IMR-90 (cell line): ENCODE results near the gene ITPR3. TPM values are rescaled to one million over a fixed set of nuclear protein-coding genes. Genes with fewer than 3 reads are reported as not detected.

Experiments
- ATAC-seq: fragments of 200-7000 bp; cut with Tn5 transposase; 2 replicates; pipeline ENCODE4 v1.9.1; 2020; ENCODE audit warnings: low read depth, mild to moderate bottlenecking, moderate library complexity
- BruUV-seq: library from RNA; stranded (reverse); fragments of 400-500 nt; replicated peaks from 2 replicates; lab custom pipeline; 2021; lab: Mats Ljungman, UMichigan
- CTCF ChIA-PET: fragments of 300-600 bp; formaldehyde crosslinking; extraction: SDS; loops from one replicate; lab custom pipeline; 2021; ENCODE audit warnings: antibody characterized with exemption; lab: Yijun Ruan, JAX
- POLR2A ChIA-PET: fragments of 300-600 bp; sonication (Branson Sonifier 250); formaldehyde crosslinking; loops from one replicate; lab custom pipeline; 2022; ENCODE audit warnings: antibody characterized with exemption; ENCODE audit not compliant: unreplicated experiment; lab: Charles Lee
- DNase-seq: peaks from one replicate; pipeline ENCODE4 v3.0.0; 2013
- H2AFZ ChIP-seq: replicated peaks from 2 replicates; pipeline ENCODE3; 2013; ENCODE audit warnings: low read length, mild to moderate bottlenecking; ENCODE audit not compliant: poor library complexity
- H2AK5ac ChIP-seq: 2 replicates; pipeline ENCODE4 v1.6.1; 2013; ENCODE audit warnings: low read depth, low read length, inconsistent platforms
- H2AK9ac ChIP-seq: replicated peaks from 2 replicates; pipeline ENCODE3; 2013; ENCODE audit warnings: mild to moderate bottlenecking, low read depth, low read length, moderate library complexity; ENCODE audit not compliant: poor library complexity
- H2BK120ac ChIP-seq: 2 replicates; pipeline ENCODE4 v1.6.1; 2013; ENCODE audit warnings: low read depth, low read length, inconsistent platforms
- H2BK15ac ChIP-seq: 3 replicates; pipeline ENCODE4 v1.6.1; 2013; ENCODE audit warnings: low read depth, low read length, inconsistent platforms
- H2BK20ac ChIP-seq: 2 replicates; pipeline ENCODE4 v1.6.1; 2013; ENCODE audit warnings: low read depth, mild to moderate bottlenecking, inconsistent platforms, low read length, moderate library complexity
- H2BK5ac ChIP-seq: 2 replicates; pipeline ENCODE4 v1.6.1; 2013; ENCODE audit warnings: mild to moderate bottlenecking, low read depth, low read length, inconsistent platforms; ENCODE audit not compliant: poor library complexity, severe bottlenecking
- H3K14ac ChIP-seq: replicated peaks from 2 replicates; pipeline ENCODE4 v1.6.1; 2013; ENCODE audit warnings: low read depth, low read length, inconsistent platforms
- H3K18ac ChIP-seq: 2 replicates; pipeline ENCODE4 v1.6.1; 2013; ENCODE audit warnings: low read depth, low read length, control low read depth
- H3K23ac ChIP-seq: 2 replicates; pipeline ENCODE4 v1.6.1; 2013; ENCODE audit warnings: low read depth, low read length, inconsistent platforms
- H3K27ac ChIP-seq: 2 replicates; pipeline ENCODE4 v1.5.1; 2013; ENCODE audit warnings: mild to moderate bottlenecking, control low read depth, low read length; ENCODE audit not compliant: insufficient read depth
- H3K27me3 ChIP-seq: 2 replicates; pipeline ENCODE4 v1.6.1; 2013; ENCODE audit warnings: low read length; ENCODE audit not compliant: control insufficient read depth, insufficient read depth
- H3K36me3 ChIP-seq: 2 replicates; pipeline ENCODE4 v1.6.1; 2013; ENCODE audit warnings: low read length, mixed read lengths; ENCODE audit not compliant: control insufficient read depth, insufficient read depth
- H3K4ac ChIP-seq: 2 replicates; pipeline ENCODE4 v1.6.1; 2013; ENCODE audit warnings: low read depth, low read length, inconsistent platforms
- H3K4me1 ChIP-seq: 2 replicates; pipeline ENCODE4 v1.6.1; 2013; ENCODE audit warnings: low read length, mixed read lengths; ENCODE audit not compliant: control insufficient read depth, insufficient read depth
- H3K4me2 ChIP-seq: 2 replicates; pipeline ENCODE4 v1.6.1; 2013; ENCODE audit warnings: low read depth, mild to moderate bottlenecking, control low read depth, low read length, moderate library complexity
- H3K4me3 ChIP-seq: 2 replicates; pipeline ENCODE4 v1.5.1; 2013; ENCODE audit warnings: low read depth, mild to moderate bottlenecking, control low read depth, low read length, moderate library complexity; ENCODE audit not compliant: insufficient read depth
- H3K56ac ChIP-seq: 2 replicates; pipeline ENCODE4 v1.6.1; 2013; ENCODE audit warnings: low read length, inconsistent platforms; ENCODE audit not compliant: insufficient read depth; ENCODE audit errors: extremely low read depth
- H3K79me1 ChIP-seq, 2 experiments: 2 replicates each; pipeline ENCODE4 v1.6.1; 2013; ENCODE audit warnings: low read length in 2 of 2, inconsistent platforms in 1 of 2, low read depth in 1 of 2
- H3K9ac ChIP-seq: 2 replicates; pipeline ENCODE4 v1.6.1; 2013; ENCODE audit warnings: low read depth, low read length, control low read depth
- H3K9me1 ChIP-seq: 2 replicates; pipeline ENCODE4 v1.6.1; 2013; ENCODE audit warnings: low read length, inconsistent platforms; ENCODE audit not compliant: insufficient read depth
- H3K9me3 ChIP-seq: 2 replicates; pipeline ENCODE4 v1.6.1; 2013; ENCODE audit warnings: low read length; ENCODE audit not compliant: control insufficient read depth, insufficient read depth
- H4K20me1 ChIP-seq: 2 replicates; pipeline ENCODE4 v1.6.1; 2013; ENCODE audit warnings: low read length, inconsistent platforms; ENCODE audit not compliant: insufficient read depth
- H4K5ac ChIP-seq: 2 replicates; pipeline ENCODE4 v1.6.1; 2013; ENCODE audit warnings: mild to moderate bottlenecking, low read depth, low read length, control low read depth
- H4K8ac ChIP-seq, 2 experiments: 2 replicates each; pipeline ENCODE4 v1.6.1; 2013; ENCODE audit warnings: low read depth in 2 of 2, low read length in 2 of 2, control low read depth in 1 of 2, inconsistent platforms in 1 of 2
- H4K91ac ChIP-seq: 2 replicates; pipeline ENCODE4 v1.6.1; 2013; ENCODE audit warnings: low read depth, low read length, inconsistent platforms; ENCODE audit not compliant: insufficient read depth
- BHLHE40 ChIP-seq: fragments of 150-350 bp; IDR thresholded peaks from 2 replicates; pipeline ENCODE4 v1.6.1; 2016; ENCODE audit warnings: mild to moderate bottlenecking, low read depth, low read length
- CHD1 ChIP-seq: IDR thresholded peaks from 2 replicates; pipeline ENCODE4 v1.6.1; 2012; ENCODE audit warnings: low read depth, low read length, improper control_type of control experiment
- MAFK ChIP-seq: IDR thresholded peaks from 2 replicates; pipeline ENCODE4 v1.6.1; 2012; ENCODE audit warnings: low read depth, low read length, improper control_type of control experiment
- NFE2L2 ChIP-seq: fragments of 150-350 bp; IDR thresholded peaks from 2 replicates; pipeline ENCODE4 v1.6.1; 2016; ENCODE audit warnings: low read depth, mild to moderate bottlenecking, low read length
- SMC3 ChIP-seq: fragments of 150-350 bp; IDR thresholded peaks from 2 replicates; pipeline ENCODE4 v1.6.1; 2016; ENCODE audit warnings: low read depth, mild to moderate bottlenecking, antibody characterized with exemption, low read length, moderate library complexity
- USF2 ChIP-seq: fragments of 150-350 bp; IDR thresholded peaks from 2 replicates; pipeline ENCODE4 v1.6.1; 2017; ENCODE audit warnings: mild to moderate bottlenecking, antibody characterized with exemption, low read length, low read depth
- WGBS, 2 experiments: methylation state at CpG; one replicate each; pipeline versions ENCODE4 v1.1.5 to v1.1.7; 2013; ENCODE audit warnings: missing lambda C conversion rate in 2 of 2; ENCODE audit not compliant: insufficient read length in 1 of 2; ENCODE audit errors: extremely low coverage in 2 of 2; 5-methylcytosine and 5-hydroxymethylcytosine counted together
- dilution Hi-C: fragments of 300-500 bp; cut with HindIII; formaldehyde crosslinking; loops from one replicate; pipeline ENCODE4 v1.14.3; 2018; ENCODE audit warnings: low sequenced_read_pairs; ENCODE audit not compliant: unreplicated experiment
- in situ Hi-C: fragments of 300-500 bp; cut with MboI; formaldehyde crosslinking; loops from 3 replicates; pipeline ENCODE4 v1.14.3; 2019; ENCODE audit warnings: low sequenced_read_pairs, inconsistent platforms, mixed read lengths
- intact Hi-C: fragments of 100-400 bp; cut with micrococcal nuclease; formaldehyde crosslinking; loops from 2 replicates; pipeline ENCODE4 v1.10.0; 2022
- polyA plus RNA-seq, 3 experiments: library from polyadenylated mRNA; depleted of rRNA; stranded (reverse); fragments of >200 nt; gene quantifications; 2 replicates each; pipeline ENCODE4 v1.2.3, GENCODE V29; 2012; ENCODE audit warnings: low replicate concordance in 1 of 3
- total RNA-seq: library from RNA; depleted of rRNA; stranded (reverse); fragments of >200 nt; gene quantifications from 2 replicates; pipeline ENCODE4 v1.2.3, GENCODE V29; 2012

Gene ITPR3
- total and polyA plus RNA-seq, 2 of the 4 experiments (the other 2 are of a cell fraction), result 1.6 to 3.7 TPM

GRCh38 chr6:33670971-33671743 is 50.0 kb downstream of the ITPR3 start (continued):
- no peak for TF ChIP-seq SMC3

DNA sequence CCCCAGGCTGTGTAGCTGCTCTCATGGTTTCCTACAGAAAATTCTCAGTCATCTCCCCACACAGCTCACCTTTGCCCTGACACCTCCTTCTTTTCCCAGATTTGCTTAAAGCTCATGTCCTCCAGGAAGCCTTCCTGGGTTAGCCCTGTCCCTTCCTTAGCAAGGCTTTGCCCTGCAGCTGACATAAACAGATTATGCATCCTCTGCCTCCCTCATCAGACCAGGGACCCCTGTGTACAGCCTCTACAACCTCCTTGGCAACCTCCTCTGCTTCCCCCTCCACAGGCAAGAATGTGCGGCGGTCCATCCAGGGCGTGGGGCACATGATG is 50.6 kb downstream of the ITPR3 start:
- Histone ChIP-seq H3K56ac (no peak overlapping the region), H3K9ac (no peak overlapping the region), H3K27me3 (no peaks in the 10 kb centered on the region), H2AK5ac (0 out of 2 replicates have a peak overlapping the region, but pooled peaks have one; percentile 37), H2BK20ac (no peak overlapping the region), H3K18ac (no peak overlapping the region), H3K23ac (no peak overlapping the region), H2AFZ (no peak overlapping the region), H2BK120ac (no peak overlapping the region), H4K91ac (no peak overlapping the region), H2AK9ac (no peak overlapping the region), H3K4me1 (peaks cover 13% of the 10 kb centered on the region), H4K8ac (no peak overlapping the region), H3K14ac (no peak overlapping the region), H2BK5ac (no peak overlapping the region), H3K27ac (no peak overlapping the region), H2BK15ac (no peak overlapping the region), H3K4me3 (no peak overlapping the region), H4K20me1 (no peaks in the 10 kb centered on the region), H3K4me2 (no peak overlapping the region), H3K4ac (no peak overlapping the region), H3K36me3 (no peaks in the 10 kb centered on the region), H3K79me1 (no peaks in the 10 kb centered on the region), H4K5ac (no peak overlapping the region), H3K9me3 (no peaks in the 10 kb centered on the region), H3K9me1 (peaks cover 14% of the 10 kb centered on the region)
- no peak for DNase-seq
- CTCF ChIA-PET, result interaction anchor here (1.7 kb wide), 1 partner anchor 82 kb away, joined by 6 read pairs; no protein-coding TSS in a partner anchor
- dilution Hi-C loops (no loop called here), in situ Hi-C loops (no loop called here), intact Hi-C loops (loop anchor here (10.0 kb wide), 1 partner anchor 217 kb away; the partner anchor contains the start of gene ZBTB9)
- TF ChIP-seq USF2, result no peak
- TF ChIP-seq MAFK, result no peak
- TF ChIP-seq NFE2L2, result no peak
- TF ChIP-seq SMC3, result no peak
- no peak for TF ChIP-seq CHD1
- no peak for TF ChIP-seq BHLHE40
- WGBS, 2 experiments, result no CpG with 5 or more reads among the region's 3 CpGs
- POLR2A ChIA-PET, result interaction anchor here (0.6 kb wide), 2 partner anchors 34 to 397 kb away, joined by 3 to 6 read pairs; no protein-coding TSS in a partner anchor
- no peak for ATAC-seq
- BruUV-seq, result no TSS peak
